Stimulated activated CD8-positive, alpha-beta memory T cell treated with anti-CD3 and anti-CD28 coated beads, Interleukin-12 subunit alpha, Interleukin-12 subunit beta, amount 100 ng/mL, for 1 hour (primary cell): ENCODE data around the gene SUGCT.

Experiments
- DNase-seq: peaks from one replicate; pipeline ENCODE4 v3.0.0-alpha.2; 2020; ENCODE audit warnings: low read depth

Gene SUGCT

DNA sequence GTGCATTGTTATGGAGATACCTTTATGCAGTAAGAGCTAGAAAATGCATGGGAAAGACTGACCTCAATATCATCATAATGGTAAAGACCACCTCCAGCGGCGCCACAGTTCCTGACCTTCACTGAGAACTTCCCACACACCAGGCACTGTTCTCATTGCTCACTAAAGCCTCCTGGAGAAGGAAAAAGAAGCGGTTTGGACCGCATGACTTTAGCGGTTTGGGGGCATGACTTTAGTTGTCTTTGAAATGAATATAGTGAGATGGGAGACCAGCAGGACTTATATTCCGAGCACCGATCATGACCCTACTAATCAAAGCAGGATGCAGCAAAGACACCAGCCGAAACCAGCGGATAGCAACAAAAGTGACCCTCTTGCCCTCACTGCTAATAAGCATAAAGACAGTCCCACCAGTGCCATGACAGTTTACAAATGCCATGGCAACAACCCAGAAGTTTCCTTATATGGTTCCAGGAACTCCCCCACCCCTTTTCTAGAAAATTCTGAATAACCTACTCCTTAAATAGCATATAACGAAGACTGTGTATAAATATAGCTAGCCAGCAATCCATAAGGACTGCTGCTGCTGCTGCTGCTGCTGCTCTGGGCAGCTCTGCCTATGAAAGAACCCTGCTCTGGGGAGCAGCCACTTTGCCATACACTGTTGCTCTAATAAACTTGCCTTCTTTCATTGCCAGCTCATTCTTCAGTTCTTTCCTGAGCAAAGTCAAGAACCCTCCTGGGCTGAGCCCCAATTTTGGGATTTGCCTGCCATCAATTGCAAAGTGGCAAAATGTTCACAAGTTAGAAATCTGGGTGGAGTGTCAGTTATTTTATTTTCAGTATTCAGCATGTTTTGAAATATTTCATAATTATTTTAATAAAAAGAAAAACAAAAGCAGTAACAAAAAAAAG is 694.1 kb downstream of the SUGCT start:
- no peak for DNase-seq

DNA sequence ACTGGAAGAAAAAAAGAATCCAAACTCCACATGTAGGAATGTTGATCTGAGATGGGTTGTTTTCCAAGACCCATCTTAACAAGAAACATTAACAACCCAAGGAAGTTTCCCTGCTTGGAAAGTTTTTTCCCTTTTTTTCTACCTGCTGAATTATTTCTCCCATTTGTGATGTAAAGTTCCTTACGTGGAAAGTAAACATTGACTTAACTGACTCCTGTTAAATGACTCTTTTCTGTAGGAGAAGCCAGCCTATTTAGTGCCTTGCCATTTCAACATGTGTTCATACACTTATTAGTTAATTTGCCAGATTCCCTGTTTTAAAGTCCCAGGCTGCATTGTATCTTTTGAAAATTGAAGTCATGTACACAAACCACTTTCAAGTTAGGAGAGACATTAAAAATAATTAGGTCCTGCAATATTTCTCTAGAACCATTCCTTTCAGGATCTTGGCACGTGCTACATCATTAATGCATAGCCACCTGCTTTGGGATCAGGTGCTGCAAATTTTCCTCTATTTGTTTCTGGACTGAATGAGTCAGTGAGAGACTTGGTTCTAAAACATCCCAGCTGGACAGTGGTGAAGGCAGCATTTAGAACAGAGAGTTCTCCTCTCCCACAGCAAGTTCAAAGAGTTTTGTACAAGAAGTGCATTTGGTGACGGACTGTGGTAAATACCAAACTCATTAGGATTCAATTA is 698.5 kb downstream of the SUGCT start:
- DNase-seq = no peak

DNA sequence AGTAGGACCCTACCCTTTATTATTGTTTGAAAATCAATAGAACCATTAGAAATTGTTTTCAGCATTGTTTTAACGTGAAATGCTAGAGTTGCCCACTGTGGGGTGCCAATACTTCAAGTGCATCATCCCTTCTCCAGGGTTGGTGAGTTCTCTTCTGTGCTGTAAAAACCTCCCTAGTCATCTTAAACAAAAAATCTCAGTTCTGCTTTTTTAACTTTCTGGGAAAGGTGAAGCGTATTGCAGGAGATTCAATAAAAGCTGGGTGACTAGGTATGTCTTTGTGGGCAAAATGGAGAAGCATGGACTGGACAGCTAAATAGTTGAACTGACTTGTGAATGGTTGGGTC is 699.1 kb downstream of the SUGCT start:
- DNase-seq = no peak

DNA sequence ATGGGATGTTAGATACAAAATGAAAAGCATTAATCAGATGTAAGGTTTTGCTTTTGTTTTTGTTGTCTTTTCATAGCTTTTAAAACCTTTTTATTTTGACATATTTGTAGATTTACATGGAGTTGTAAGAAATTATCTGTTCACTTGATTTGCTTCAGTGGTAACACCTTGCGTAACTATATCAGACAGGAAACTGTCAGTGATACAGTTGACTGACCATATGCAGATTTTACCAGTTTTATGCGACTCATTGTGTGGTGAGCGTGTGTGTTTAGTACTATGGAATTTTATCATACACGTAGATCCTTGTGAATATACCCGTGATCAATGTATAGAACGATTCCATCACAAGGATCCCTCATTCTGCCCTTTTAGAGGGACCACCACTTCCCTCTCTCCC is 701.4 kb downstream of the SUGCT start:
- DNase-seq = no peak

DNA sequence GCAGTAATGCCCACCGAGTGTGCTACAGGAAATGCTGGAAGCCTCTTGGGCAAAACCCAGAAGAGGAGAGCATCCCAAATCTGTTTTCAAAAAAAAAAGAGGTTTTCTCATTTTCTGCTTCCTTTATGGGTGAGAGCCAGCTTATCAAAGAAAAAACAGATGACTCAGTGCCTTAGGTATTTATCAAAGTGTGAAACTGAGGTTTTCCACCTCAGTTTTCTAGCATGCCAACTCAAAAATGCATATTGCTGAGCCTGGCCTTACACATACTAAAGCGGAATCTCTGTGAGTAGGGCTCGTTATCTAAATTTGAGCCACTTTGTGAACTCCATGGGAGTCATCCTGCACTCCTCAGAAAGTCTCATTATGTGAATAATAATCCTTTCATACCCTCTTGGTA is 705.1 kb downstream of the SUGCT start:
- no peak for DNase-seq

DNA sequence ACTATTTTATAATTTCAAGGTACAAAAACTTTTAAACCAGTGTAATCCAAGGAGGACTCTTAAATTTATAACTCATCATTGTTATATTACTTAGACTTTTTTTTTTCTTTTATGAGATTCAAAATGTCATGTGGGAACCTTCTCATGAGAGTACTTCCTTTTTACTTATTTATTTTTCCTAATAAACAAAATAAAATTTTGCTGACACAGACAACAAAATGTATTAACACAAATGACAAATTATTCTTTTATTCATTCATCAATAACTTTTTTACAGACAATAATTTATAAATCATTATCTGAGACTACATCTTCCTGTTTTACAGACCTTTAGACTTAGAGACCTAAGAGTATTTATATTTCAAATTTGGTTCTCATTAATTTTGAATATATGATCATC is 706.2 kb downstream of the SUGCT start:
- DNase-seq = no peak

DNA sequence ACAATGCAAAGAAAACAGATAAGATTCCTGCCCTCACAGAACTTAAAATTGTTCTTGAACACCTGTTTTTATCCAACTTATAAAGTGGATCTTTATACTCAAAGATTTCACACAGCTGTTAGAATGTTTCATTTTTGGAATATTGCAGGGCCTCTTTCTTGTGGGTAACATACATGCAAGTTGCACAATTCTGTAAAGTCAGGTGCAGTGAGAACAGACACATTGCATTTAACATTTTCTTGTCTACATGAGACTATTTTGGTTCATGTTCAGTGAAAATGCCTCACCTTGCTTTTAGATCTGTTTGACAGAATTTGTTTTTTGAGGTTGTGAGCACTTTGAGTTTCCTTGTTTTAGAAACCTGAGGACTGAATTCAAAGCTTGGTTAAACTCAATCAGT is 707.8 kb downstream of the SUGCT start:
- DNase-seq = no peak

DNA sequence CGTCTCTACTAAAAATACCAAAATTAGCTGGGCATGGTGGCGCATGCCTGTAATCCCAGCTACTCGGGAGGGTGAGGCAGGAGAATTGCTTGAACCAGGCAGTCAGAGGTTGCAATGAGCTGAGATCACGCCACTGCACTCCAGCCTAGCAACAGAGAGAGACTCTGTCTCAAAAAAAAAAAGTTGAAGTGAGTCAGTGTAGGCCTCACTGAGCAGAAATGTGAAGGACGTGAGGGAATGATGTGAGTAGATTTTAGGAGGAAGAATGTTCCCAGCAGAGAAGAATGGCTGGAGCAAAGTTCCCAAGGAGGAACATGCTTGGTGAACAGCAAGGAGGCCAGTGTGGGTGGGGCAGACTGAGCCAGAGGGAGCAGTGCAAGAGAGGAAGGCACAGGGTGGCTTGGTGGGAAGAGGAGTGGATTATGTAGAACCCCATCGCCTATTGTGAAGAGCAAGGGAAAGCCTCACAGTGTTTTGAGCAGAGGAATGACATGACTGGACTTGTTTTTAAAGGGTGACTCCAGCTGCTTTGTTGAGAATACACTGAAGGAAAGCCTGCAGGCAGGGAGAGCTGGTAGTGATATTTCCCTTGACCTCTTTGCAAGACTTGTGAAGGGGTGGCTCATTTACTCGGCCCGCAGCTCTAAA is 708.7 kb downstream of the SUGCT start:
- no peak for DNase-seq

DNA sequence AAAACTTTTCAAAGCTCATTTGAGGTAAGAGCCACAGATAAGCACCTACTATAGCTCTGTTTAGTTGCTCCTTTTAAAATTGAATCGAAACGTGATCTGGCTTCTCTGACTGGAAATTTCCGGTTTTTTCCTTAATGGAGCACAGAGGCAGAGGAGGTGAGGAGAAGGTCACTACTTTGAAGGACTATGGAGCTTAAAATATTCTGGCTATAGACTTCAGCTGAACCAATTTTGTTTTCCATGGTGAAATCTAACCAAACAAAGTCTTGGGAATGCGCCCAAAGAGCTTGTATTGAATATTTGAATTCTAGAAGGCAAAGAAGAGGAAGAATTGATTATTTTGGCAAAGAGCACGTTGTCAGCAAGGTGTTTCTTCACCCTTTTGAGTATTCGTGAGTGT is 711.1 kb downstream of the SUGCT start:
- DNase-seq = no peak

DNA sequence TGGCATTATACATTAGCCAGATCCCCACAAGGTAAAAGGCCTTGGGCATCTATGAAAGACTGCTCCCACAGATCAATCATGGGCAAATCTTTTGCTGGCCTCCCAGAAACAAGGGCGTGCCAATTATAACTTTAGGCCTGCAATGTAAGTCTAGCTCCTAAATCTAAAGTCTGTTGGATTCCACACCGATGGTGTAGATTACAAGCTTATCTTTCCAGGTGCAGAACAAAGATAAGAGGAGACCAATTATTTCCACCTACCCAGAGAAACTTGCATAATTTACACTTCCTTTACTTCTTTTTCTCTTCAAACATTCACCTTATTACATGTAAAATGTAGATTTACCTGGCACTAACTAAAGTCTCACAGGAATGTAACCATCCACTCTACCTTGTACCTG is 713.1 kb downstream of the SUGCT start:
- DNase-seq = no peak

DNA sequence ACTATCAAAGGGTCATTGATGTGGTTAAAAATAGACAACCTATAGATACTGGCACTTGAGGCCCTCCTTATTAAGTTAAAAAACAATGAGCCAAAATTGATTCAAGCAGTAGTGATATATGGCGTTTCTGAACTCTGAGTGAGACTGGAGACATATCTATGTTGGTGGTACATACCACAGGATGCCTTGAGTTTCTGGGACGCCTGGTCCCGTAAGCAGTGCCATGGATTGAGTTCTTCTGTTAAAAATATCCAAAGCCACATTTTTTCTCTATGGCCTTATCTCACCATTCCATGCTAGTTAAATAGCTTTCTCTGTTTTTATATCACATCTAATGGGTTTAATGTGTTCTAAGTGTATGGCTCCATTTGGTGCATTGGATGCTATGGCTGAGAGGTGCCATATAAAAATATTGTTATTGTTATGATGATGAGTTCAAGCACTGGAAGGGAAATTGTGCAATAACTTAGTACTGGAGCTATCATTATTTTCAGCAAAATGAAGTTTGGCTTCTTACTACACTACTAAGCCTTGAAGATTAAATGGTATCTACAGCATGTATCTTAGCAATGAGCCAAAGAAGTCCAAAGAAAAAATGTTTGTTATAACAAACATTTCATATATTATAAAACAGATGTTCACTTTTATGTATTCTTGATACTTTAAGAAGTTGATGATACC is 713.9 kb downstream of the SUGCT start:
- no peak for DNase-seq

DNA sequence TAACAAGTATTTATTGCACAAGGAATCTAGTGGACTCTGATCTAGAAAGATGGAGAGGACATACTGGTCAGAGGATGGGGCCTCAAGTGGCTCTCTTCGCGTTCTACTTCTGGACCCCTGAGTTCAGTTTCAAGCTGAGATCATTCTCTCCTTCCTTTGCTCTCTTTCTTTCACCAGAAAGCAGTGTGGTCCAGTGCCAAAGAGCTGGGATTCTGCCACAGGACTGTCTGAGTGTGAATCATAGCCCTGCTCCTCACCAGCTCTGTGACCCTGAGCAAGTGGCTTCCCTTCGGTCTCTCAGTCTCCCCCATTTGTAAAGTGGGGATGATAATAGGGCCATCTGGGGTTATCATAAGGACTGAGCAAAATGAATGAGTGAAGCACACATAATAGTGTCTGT is 715.2 kb downstream of the SUGCT start:
- no peak for DNase-seq

DNA sequence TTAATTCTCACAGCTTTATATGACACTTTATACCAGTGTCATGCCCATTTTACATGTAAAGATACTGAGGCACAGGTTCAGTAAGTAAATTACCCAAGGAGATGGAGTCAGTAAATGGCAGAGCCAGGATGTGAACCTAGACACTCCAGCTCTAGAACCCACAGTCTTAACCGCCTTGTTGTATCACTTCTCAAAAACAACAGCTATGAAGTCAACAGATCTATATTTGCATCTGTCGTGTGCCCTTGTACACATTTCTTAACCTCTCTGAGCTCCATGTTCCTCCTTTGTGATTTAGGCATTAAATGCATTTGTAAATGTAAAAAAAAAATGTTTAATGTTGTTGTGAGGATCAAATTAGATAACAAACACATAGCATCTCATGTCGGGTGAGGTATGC is 716.2 kb downstream of the SUGCT start:
- no peak for DNase-seq

DNA sequence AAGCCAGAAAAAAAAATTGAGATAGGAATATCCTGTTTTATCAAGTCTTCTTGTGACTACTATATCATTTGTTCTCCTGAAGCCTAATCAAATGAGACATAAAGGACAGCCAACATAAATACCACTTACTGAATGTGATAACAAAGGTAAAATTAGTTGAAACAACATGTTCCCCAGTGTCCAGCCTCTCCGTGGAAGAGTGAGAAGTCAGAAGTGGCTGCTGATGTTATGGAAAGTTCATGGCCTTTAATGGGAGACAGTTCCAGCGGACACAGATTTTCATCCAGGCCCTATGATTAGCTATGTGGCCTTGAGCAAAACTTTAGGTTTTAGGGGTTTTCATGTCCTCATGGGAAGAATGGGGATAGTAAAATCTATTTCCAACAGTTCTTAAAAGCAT is 724.3 kb downstream of the SUGCT start:
- DNase-seq = no peak

DNA sequence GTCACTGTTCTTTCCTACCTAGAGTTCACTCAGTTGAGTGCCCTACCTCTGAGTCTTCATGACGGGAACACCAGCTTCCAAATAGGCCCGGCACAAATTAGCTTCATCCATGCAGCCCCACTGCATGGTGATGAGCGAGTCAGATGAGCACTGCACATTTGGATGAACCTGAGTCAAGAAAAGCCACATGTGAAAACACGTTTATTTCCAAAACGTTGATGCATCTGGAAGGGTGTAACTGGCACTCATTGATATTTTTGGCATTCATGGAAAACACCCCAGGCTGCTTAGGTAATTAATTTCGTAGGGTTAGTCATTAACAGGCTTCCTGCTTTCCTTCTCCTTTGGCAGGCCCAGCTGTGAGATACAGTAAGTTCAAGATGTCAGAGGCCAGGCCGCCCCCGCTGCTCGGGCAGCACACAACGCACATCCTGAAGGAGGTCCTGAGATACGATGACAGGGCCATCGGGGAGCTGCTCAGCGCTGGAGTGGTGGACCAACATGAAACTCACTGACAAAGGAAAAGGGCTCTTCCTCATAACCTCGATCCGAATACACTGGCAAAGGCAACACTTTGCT is 725.2 kb downstream of the SUGCT start:
- DNase-seq = no peak

DNA sequence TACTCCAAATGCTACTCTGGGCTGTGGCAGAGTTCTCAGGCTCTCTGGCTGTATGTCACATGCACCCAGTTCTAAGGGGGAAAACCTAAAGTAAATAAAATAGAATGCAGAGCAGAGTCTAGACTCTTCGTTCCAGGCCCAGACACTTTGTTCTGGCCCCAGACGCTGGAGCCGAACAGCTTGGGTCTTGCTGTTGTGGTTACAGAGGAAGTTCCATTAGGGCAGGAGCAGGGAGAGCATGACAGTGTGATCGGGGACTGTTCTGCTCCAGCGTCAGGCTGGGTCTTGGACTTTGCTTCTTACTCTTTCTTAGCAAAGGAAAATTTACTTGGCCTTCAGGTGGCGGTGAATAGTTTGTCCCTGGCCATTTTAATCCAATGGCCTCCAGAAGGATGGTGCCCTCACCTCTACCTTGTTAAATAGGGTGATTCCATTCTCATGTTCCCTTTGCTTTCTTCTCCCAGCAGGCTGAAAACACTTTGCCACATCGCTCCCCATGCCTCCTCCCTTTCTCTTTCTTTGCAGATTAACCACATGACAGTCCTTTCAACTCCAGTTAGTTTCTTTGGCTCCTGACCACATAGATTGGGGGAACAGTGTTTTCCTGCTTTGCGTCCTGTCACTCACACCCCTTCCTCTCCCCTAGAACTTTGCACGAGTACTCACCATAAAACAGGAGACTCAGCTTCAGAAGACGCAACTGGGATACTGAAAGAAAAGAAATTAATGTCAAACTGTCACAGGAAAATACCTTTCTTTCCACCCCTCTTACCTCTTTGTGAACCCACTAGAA is 730.8 kb downstream of the SUGCT start:
- no peak for DNase-seq

DNA sequence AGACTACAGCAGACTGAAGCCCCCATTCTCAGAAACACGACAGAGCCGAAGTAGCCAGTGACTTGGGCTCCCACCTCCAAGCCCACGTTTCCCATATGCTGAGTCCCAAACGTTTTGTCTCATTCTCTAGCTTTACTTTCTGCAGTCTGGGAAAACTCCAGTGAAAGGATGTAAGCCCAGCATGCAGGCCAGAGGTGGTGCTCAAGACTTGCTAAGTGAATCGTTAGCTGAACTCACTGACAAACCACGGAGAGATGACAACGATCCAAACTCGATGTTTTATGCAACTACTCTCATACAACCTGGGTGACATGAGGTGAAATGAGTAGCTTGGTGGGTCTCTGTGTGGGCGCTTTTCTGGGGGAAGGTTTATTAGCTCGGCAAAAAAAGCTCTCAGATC is 731.8 kb downstream of the SUGCT start:
- no peak for DNase-seq

DNA sequence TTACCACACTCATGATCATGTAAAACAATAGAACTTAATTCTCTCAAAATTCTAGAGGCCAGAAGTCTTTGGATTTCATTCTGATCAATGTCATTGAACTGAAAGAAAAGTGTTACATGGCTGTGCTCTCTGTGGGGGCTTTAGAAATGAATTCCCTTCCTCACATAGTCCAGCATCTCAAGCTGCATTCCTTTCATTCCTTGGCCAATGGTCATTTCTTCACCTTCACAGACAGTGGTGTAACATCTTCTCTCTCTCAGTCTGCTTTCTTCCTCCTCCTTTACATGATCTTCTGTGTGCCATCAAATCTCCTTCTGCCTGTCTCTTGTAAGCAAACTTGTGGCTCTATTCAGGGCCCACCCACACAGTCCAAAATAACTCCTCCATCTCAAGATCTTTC is 735.3 kb downstream of the SUGCT start:
- no peak for DNase-seq

DNA sequence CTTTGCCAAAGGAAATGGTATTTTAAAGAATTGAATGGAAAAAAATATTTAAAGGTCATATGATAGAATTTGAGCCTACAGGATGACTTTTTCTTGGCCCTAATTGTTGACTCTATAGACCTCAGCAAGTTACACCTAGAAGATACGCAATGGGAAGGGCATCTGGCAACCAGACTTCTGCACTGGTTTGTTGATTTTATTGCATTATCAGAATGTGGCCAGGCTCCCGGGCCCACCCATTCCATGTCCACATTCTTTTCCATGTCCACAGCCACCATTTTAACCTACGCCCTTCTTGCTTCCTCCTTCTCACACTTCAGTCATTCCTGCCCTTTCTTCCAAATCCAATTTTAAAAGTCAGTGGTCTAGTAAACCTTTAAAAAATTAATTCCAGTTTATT is 738.4 kb downstream of the SUGCT start:
- DNase-seq = no peak

DNA sequence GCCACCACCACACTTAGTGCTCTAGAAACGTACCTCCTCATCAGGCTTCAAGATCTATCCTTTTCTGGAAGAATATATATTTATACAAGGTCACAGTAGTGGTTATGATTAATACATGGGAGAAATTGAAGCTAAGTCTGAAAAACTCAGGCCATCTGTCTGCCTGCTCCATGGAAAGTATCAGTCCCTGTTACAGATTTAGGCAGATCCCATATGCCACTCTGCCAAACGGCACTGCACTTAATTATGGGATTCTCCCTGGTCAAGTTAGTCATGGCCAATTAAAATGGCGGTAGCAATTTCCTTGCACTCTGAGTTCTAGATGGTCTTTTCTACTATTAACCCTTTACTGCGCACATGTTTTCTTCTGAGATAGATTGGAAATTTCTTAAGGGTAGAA is 740.0 kb downstream of the SUGCT start:
- DNase-seq = no peak

DNA sequence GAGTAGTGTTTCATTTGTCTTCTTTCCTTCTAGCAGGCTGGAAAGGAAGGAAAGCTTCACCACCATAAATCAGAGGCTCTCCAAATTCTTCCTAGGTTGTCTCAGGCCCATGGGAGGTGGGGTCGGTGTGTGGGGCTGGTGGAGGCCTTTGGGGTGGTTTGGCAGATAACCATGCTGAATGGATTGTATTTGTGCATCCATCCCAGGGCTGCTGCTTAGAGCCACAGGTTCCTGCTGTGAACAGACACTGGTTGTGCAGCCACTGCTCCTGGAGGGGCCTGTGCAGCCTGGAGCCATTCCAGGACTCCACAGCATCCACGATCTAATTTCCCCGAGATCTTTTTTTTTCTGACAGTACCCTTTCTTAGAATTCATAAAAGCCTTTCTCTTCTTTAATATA is 741.8 kb downstream of the SUGCT start:
- no peak for DNase-seq
